Aorta (tissue), 5 donors: ENCODE measurements around the gene SYPL1. TPM values are rescaled to one million over a fixed set of nuclear protein-coding genes. Genes with fewer than 3 reads are reported as not detected.

ENCODE experiments used
- ATAC-seq: fragments of 200-7000 bp; cut with Tn5 transposase; one replicate; pipeline ENCODE4 v1.9.1; 2022; ENCODE audit warnings: moderate library complexity; ENCODE audit not compliant: low FRiP score
- DNase-seq, 2 donors: peaks; one replicate each; pipeline ENCODE4 v3.0.0-alpha.2; 2020
- H3K27ac ChIP-seq, 2 donors: one replicate each; pipeline ENCODE4 v1.5.1; 2013; ENCODE audit warnings: low read length in 2 of 2, mild to moderate bottlenecking in 2 of 2, moderate library complexity in 2 of 2, control low read depth in 1 of 2, inconsistent platforms in 1 of 2, low read depth in 1 of 2
- H3K27me3 ChIP-seq, 2 donors: one replicate each; pipeline ENCODE4 v1.6.1; 2013; ENCODE audit warnings: control low read depth in 1 of 2, low read length in 1 of 2, mild to moderate bottlenecking in 1 of 2, moderate library complexity in 1 of 2; ENCODE audit not compliant: insufficient read depth in 2 of 2, control insufficient read depth in 1 of 2
- H3K36me3 ChIP-seq, 2 donors: one replicate each; pipeline ENCODE4 v1.6.1; 2013; ENCODE audit warnings: control low read depth in 1 of 2, low read length in 1 of 2, mild to moderate bottlenecking in 1 of 2; ENCODE audit not compliant: insufficient read depth in 2 of 2, control insufficient read depth in 1 of 2
- H3K4me1 ChIP-seq, 2 donors: one replicate each; pipeline ENCODE4 v1.6.1; 2013; ENCODE audit warnings: low read length in 2 of 2, control low read depth in 1 of 2, mild to moderate bottlenecking in 1 of 2, moderate library complexity in 1 of 2; ENCODE audit not compliant: insufficient read depth in 2 of 2, control insufficient read depth in 1 of 2
- H3K4me3 ChIP-seq, 2 donors: one replicate each; pipeline ENCODE4 v1.5.1; 2013; ENCODE audit warnings: low read length in 2 of 2, control low read depth in 1 of 2, mild to moderate bottlenecking in 1 of 2
- H3K9me3 ChIP-seq: one replicate; pipeline ENCODE4 v1.6.1; 2013; ENCODE audit warnings: mild to moderate bottlenecking, low read length; ENCODE audit not compliant: control insufficient read depth
- WGBS, 2 donors: extraction: QIAGEN DNeasy Blood & Tissue Kit; methylation state at CpG; one replicate each; pipeline ENCODE4 v1.1.7; 2013; 5-methylcytosine and 5-hydroxymethylcytosine counted together
- intact Hi-C, 2 donors: fragments of 100-400 bp; cut with DNase I; formaldehyde crosslinking; loops; one replicate each; pipeline versions ENCODE4 v1.14.2 to v1.15.0; 2022
- polyA plus RNA-seq, 2 donors: library from polyadenylated mRNA; stranded (reverse); fragments of 200-250 nt; gene quantifications; one replicate each; pipeline ENCODE4 v1.2.3, GENCODE V29; 2013
- total RNA-seq, 2 donors: library from RNA; stranded (reverse); fragmentation: NEBNext Ultra II Directional; extraction: Animal tissue kit (Norgen Biotek cat#: 25700); gene quantifications; one replicate each; pipeline ENCODE4 v1.2.1, GENCODE V29; 2021
- donor health status: healthy with polysubstance abuse.
- donor health status: Bipolar disorder and iron deficiency.
- donor health status: DM: no; HTN: no; CAD: no.
- donor health status: DM: no; HTN: no; CAD: no.
- donor health status: DM: yes; HTN: yes; CAD: no.

The SYPL1 gene
- total and polyA plus RNA-seq, 4 donors: 38.9 to 70.5 (median 62.5) TPM

DNA sequence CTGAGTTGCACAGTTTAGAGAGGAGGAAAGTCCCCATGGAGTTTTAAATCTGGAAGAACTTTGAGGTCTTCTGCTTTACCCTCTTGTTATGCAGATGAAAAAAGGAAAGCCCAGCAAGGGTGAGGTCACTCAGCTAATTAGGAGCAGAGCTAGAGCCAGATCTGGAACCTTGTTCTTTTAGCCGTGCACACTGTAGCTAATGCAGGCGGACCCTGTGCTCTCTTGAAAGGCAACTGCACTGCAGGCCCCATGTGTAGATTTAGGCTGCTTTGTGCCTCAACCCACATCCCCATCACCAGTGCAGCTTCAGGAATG is 63.4 kb downstream of the SYPL1 start:
- H3K27ac ChIP-seq: no peak overlapping the region
- intact Hi-C loops: no loop called here
- H3K4me1 ChIP-seq: no peaks in the 10 kb centered on the region
- ATAC-seq: no peak
- no peak for DNase-seq
- no peak overlapping the region for H3K4me3 ChIP-seq
- H3K9me3 ChIP-seq: no peaks in the 10 kb centered on the region
- 93 to 94% methylated on average over 2 of the region's 2 CpGs for WGBS, 2 donors
- no peaks in the 10 kb centered on the region for H3K27me3 ChIP-seq
- H3K36me3 ChIP-seq: no peaks in the 10 kb centered on the region

DNA sequence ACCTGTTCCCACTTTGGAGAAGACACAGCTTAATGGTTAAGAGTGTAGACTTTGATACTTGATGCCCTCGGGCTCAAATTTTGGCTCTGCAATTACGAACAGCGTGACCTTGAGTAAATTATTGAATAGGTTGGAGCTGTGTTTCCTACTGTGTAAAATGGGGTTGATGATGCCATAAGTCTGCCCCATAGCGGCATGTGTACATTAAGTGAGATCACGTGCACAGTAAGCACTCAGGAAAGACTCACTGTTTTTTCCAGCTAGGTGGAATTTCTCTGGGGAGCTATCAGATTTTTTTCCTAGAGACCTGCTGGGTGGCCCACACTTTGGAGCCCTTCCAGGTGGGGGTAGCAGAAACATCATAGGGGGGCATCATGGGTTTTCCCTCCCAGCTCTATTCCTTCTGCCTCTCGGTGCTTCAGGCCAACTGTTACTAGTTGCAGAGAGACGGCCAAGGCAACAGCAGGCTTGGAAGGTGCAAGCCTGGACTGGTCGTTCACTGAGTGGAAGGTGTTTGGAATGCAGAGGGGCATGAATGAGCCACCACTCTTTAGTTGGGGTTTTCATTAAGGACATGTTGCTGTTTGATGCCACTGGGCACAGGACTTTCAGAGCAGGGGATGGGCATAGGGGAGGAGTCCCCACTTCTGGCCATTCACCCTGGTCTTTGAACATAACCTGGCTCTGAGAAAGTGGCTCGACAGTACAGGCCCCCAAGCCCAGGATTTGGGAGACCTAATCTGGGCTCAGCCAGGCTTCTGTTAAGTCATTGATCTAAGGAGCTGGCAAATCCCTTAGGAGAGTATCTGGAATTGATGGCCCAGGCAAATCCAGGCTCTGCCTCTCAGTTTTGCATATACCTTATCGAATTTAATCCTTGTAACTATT is 64.0 kb downstream of the SYPL1 start:
- no peak overlapping the region for H3K4me3 ChIP-seq
- no peaks in the 10 kb centered on the region for H3K27me3 ChIP-seq
- no peak overlapping the region for H3K27ac ChIP-seq
- intact Hi-C loops: no loop called here
- ATAC-seq (no peak), DNase-seq (no peak)
- no peaks in the 10 kb centered on the region for H3K36me3 ChIP-seq
- no peaks in the 10 kb centered on the region for H3K9me3 ChIP-seq
- no peaks in the 10 kb centered on the region for H3K4me1 ChIP-seq
- 87 to 89% methylated on average over 10 of the region's 10 CpGs for WGBS, 2 donors

- no peak for DNase-seq
- WGBS, 2 donors: 89 to 93% methylated on average over 5 of the region's 5 CpGs
- Histone ChIP-seq H3K27ac (no peak overlapping the region), H3K27me3 (no peaks in the 10 kb centered on the region), H3K9me3 (no peaks in the 10 kb centered on the region), H3K4me1 (no peaks in the 10 kb centered on the region), H3K36me3 (no peaks in the 10 kb centered on the region), H3K4me3 (no peak overlapping the region)
- intact Hi-C loops: no loop called here
- ATAC-seq: no peak
These were observed 64.9 kb downstream of the SYPL1 start for GRCh38 chr7:106047184-106047583.

DNA sequence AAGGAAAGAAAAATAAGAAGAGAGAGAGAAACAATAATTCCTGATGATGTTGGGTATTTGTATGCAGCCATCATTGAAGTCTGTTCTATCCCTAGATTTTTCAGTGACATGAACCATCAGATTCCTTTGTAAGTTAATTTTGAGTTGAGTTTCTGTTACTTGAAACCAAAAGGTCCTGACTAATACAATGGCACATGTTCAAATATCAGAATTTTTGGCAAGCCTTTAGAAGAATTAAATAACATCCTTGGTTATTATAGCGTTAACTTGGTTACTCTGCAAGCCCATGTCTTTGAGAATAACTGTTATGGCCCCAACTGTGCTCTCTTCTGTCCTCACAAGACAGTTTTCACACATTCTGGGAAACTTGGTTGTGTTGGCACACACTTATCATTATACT is 66.5 kb downstream of the SYPL1 start:
- Histone ChIP-seq H3K36me3 (no peaks in the 10 kb centered on the region), H3K9me3 (no peaks in the 10 kb centered on the region), H3K27ac (no peak overlapping the region), H3K4me3 (no peak overlapping the region), H3K4me1 (no peaks in the 10 kb centered on the region), H3K27me3 (no peaks in the 10 kb centered on the region)
- DNase-seq (no peak), ATAC-seq (no peak)
- WGBS, 2 donors: 11 to 20% methylated on average over 1 of the region's 1 CpG
- intact Hi-C loops: no loop called here

DNA sequence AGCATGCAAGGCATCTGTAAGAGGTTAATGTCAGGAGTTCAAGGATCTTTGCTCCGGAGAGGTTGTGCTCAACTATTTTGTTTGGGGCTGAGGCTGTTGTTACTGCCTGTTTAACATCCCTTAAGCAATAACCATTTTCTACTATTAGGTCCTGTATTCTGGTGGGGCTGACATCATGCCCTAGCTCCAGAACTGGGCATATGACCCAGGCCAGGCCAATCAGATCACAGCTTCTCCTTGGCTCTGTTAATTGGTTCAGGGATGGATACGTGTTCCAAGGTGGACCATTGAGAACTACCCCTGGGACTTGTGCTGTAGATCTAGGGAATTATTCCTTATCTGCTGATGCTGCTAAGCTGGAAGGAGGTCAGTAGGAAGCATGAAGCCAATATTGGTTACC is 67.0 kb downstream of the SYPL1 start:
- Histone ChIP-seq H3K4me1 (no peaks in the 10 kb centered on the region), H3K9me3 (no peaks in the 10 kb centered on the region), H3K36me3 (no peaks in the 10 kb centered on the region), H3K27me3 (no peaks in the 10 kb centered on the region), H3K4me3 (no peak overlapping the region), H3K27ac (no peak overlapping the region)
- DNase-seq (no peak), ATAC-seq (no peak)
- intact Hi-C loops: no loop called here
- WGBS, 2 donors: 37 to 53% methylated on average over 2 of the region's 2 CpGs

DNA sequence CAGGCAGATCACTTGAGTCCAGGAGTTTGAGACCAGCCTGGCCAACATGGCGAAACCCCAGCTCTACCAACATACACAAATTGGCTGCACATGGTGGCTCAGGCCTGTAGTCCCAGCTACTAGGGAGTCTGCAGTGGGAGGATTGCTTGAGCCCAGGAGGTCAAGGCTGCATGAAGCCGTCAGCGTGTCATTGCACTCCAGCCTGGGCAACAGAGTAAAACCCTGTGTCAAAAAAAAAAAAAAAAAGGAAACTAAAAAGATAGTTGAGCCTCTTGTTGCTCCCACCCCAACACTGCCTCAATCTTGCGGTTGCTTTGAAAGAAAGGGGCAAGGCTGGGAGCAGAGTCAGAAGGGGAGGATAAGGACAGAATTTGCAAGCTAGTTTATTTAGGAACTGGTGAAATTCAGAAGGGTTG is 69.9 kb downstream of the SYPL1 start:
- Histone ChIP-seq H3K36me3 (no peaks in the 10 kb centered on the region), H3K4me3 (no peak overlapping the region), H3K27ac (no peak overlapping the region), H3K4me1 (no peaks in the 10 kb centered on the region), H3K9me3 (no peaks in the 10 kb centered on the region), H3K27me3 (no peaks in the 10 kb centered on the region)
- ATAC-seq: no peak
- WGBS, 2 donors: 87 to 88% methylated on average over 4 of the region's 4 CpGs
- no peak for DNase-seq
- intact Hi-C loops: loop anchor here (2.0 to 5.0 kb wide), 3 partner anchors 281 to 390 kb away; no protein-coding TSS in a partner anchor

- DNase-seq: no peak
These were observed 70.9 kb downstream of the SYPL1 start for GRCh38 chr7:106041140-106041717.

More at GRCh38 chr7:106041140-106041717, 70.9 kb downstream of the SYPL1 start:
- Histone ChIP-seq H3K27ac (no peak overlapping the region), H3K36me3 (no peaks in the 10 kb centered on the region), H3K4me1 (no peaks in the 10 kb centered on the region), H3K4me3 (no peak overlapping the region), H3K9me3 (no peaks in the 10 kb centered on the region), H3K27me3 (no peaks in the 10 kb centered on the region)
- WGBS, 2 donors: 49 to 51% methylated on average over 6 of the region's 6 CpGs
- intact Hi-C loops: loop anchor here in 1 of 2 donors (2.0 to 5.0 kb wide), 2 partner anchors 282 to 389 kb away; no protein-coding TSS in a partner anchor
- ATAC-seq: no peak
